A549 (cell line): ENCODE results near the gene SPPL3. TPM values are rescaled to one million over a fixed set of nuclear protein-coding genes. Genes with fewer than 3 reads are reported as not detected.

Experiments
- ATAC-seq, 2 experiments: fragments of 200-7000 bp in 1 of 2; fragments of >200 bp in 1 of 2; cut with Nextera tagmentation in 1 of 2; cut with Tn5 transposase in 1 of 2; 3 replicates each; pipeline versions ENCODE4 v1.8.0 to v1.9.1; 2018 to 2020; ENCODE audit warnings: mild to moderate bottlenecking in 1 of 2, moderate library complexity in 1 of 2
- CTCF ChIA-PET: fragments of 300-600 bp; sonication (Branson Sonifier 250); formaldehyde crosslinking; extraction: SDS; loops from one replicate; lab custom pipeline; 2021; ENCODE audit warnings: antibody characterized with exemption, inconsistent platforms; lab: Yijun Ruan, JAX
- POLR2A ChIA-PET: fragments of 350-600 bp; formaldehyde crosslinking; extraction: SDS; loops from one replicate; lab custom pipeline; 2021; ENCODE audit warnings: antibody characterized with exemption, inconsistent platforms; lab: Yijun Ruan, JAX
- DNase-seq, 2 experiments: peaks; one replicate each; pipeline versions ENCODE4 v3.0.0 to v3.0.0-alpha.2; 2011 to 2016; ENCODE audit warnings: low read depth in 1 of 2, low spot score in 1 of 2
- FAIRE-seq: peaks from 2 replicates; lab custom pipeline; 2011; peaks lifted over from hg19 to GRCh38; lab: Jason Lieb, UNC
- H3K27ac ChIP-seq, 2 experiments: fragments of >200 bp; sonication (Bioruptor Twin); formaldehyde crosslinking; 3 replicates each; pipeline ENCODE4 v1.5.1; 2016 to 2017
- H3K4me1 ChIP-seq: fragments of >200 bp; sonication (Bioruptor Twin); formaldehyde crosslinking; 3 replicates; pipeline ENCODE4 v1.6.1; 2016
- H3K4me2 ChIP-seq: fragments of >200 bp; sonication (Bioruptor Twin); formaldehyde crosslinking; 3 replicates; pipeline ENCODE4 v1.6.1; 2016
- H3K4me3 ChIP-seq: fragments of >200 bp; sonication (Bioruptor Twin); formaldehyde crosslinking; 3 replicates; pipeline ENCODE4 v1.5.1; 2016
- H3K9me3 ChIP-seq: fragments of >200 bp; sonication (Bioruptor Twin); formaldehyde crosslinking; 3 replicates; pipeline ENCODE4 v1.6.1; 2016
- CBX2 ChIP-seq: fragments of 200-600 bp; sonication (generic); IDR thresholded peaks from 2 replicates; pipeline ENCODE4 v1.6.1; 2016; ENCODE audit warnings: low read depth, mild to moderate bottlenecking, borderline replicate concordance
- CEBPB ChIP-seq, 2 experiments: fragments of >200 bp in 1 of 2; sonication (Bioruptor Twin) in 1 of 2; formaldehyde crosslinking in 1 of 2; IDR thresholded peaks; 2 replicates each; pipeline ENCODE4 v1.6.1; 2012 to 2016
- CHD4 ChIP-seq: fragments of 200-600 bp; sonication (generic); IDR thresholded peaks from 2 replicates; pipeline ENCODE4 v1.6.1; 2016; ENCODE audit warnings: antibody characterized with exemption, mild to moderate bottlenecking, borderline replicate concordance
- EHF ChIP-seq: fragments of 250-450 bp; sonication (Bioruptor Pico); IDR thresholded peaks from 2 replicates; pipeline ENCODE4 v1.5.0; 2020; ENCODE audit warnings: mild to moderate bottlenecking
- EP300 ChIP-seq, 2 experiments: fragments of >200 bp; sonication (Bioruptor Twin); formaldehyde crosslinking; IDR thresholded peaks; 2 replicates in 1 of 2; 3 replicates in 1 of 2; pipeline ENCODE4 v1.6.1; 2016 to 2017
- FOXS1 ChIP-seq: fragments of 250-450 bp; sonication (Bioruptor Pico); IDR thresholded peaks from 2 replicates; pipeline ENCODE4 v1.5.0; 2020; ENCODE audit warnings: mild to moderate bottlenecking, moderate library complexity
- HDAC2 ChIP-seq: fragments of 200-600 bp; sonication (generic); IDR thresholded peaks from 2 replicates; pipeline ENCODE4 v1.6.1; 2016
- HOXB5 ChIP-seq: fragments of 250-450 bp; sonication (Bioruptor Pico); IDR thresholded peaks from 2 replicates; pipeline ENCODE4 v1.5.0; 2020; ENCODE audit warnings: mild to moderate bottlenecking, moderate library complexity
- JUN ChIP-seq, 2 experiments: fragments of >200 bp; sonication (Bioruptor Twin); formaldehyde crosslinking; IDR thresholded peaks; 2 replicates in 1 of 2; 3 replicates in 1 of 2; pipeline ENCODE4 v1.6.1; 2016 to 2017
- KDM1A ChIP-seq: fragments of 200-600 bp; sonication (generic); IDR thresholded peaks from 2 replicates; pipeline ENCODE4 v1.6.1; 2016; ENCODE audit warnings: low read depth, mild to moderate bottlenecking
- MAFK ChIP-seq: fragments of 450-650 bp; IDR thresholded peaks from 2 replicates; pipeline ENCODE4 v1.6.1; 2014; ENCODE audit not compliant: partially characterized antibody
- MAZ ChIP-seq: fragments of 150-350 bp; IDR thresholded peaks from 2 replicates; pipeline ENCODE4 v1.6.1; 2014; ENCODE audit warnings: antibody characterized with exemption, low read depth, low read length, borderline replicate concordance
- NPAS2 ChIP-seq: fragments of 250-450 bp; sonication (Bioruptor Pico); IDR thresholded peaks from 2 replicates; pipeline ENCODE4 v1.8.0; 2022; ENCODE audit warnings: mild to moderate bottlenecking, moderate library complexity, borderline replicate concordance
- PHF8 ChIP-seq: fragments of 200-600 bp; sonication (generic); IDR thresholded peaks from 2 replicates; pipeline ENCODE4 v1.6.1; 2016; ENCODE audit warnings: low read depth, mild to moderate bottlenecking, antibody characterized with exemption, moderate library complexity, borderline replicate concordance
- POLR2A ChIP-seq: IDR thresholded peaks from 2 replicates; pipeline ENCODE4 v1.6.1; 2012; ENCODE audit warnings: mild to moderate bottlenecking, low read length
- RARB ChIP-seq: fragments of 250-450 bp; sonication (Bioruptor Pico); IDR thresholded peaks from 2 replicates; pipeline ENCODE4 v1.8.0; 2021; ENCODE audit warnings: mild to moderate bottlenecking, moderate library complexity
- SMC3 ChIP-seq: fragments of >200 bp; sonication (Bioruptor Twin); formaldehyde crosslinking; IDR thresholded peaks from 3 replicates; pipeline ENCODE4 v1.6.1; 2018; ENCODE audit warnings: inconsistent platforms
- ZC3H11A ChIP-seq: fragments of 450-650 bp; IDR thresholded peaks from 2 replicates; pipeline ENCODE4 v1.6.1; 2014; ENCODE audit warnings: antibody characterized with exemption, mild to moderate bottlenecking
- WGBS: methylation state at CpG from one replicate; pipeline ENCODE4 v1.1.6; 2017; ENCODE audit errors: missing lambda C conversion rate; 5-methylcytosine and 5-hydroxymethylcytosine counted together
- polyA plus RNA-seq, 4 experiments: library from polyadenylated mRNA; depleted of rRNA in 3 of 4; stranded (reverse); fragments of >200 nt; fragmentation: RNase III in 1 of 4; extraction: RNeasy Plus Mini Kit Qiagen cat#74134 plus additional on column Dnase treatment in 1 of 4; gene quantifications; 2 replicates in 3 of 4; 3 replicates in 1 of 4; pipeline ENCODE4 v1.2.3, GENCODE V29; 2011 to 2017
- TF ChIP-seq, protein P1 (sequence below): fragments of 200-600 bp; sonication (generic); IDR thresholded peaks from 2 replicates; pipeline ENCODE4 v1.6.1; 2016; ENCODE audit warnings: antibody characterized with exemption, mild to moderate bottlenecking, moderate library complexity
- TF ChIP-seq, protein P2 (sequence below): fragments of >200 bp; sonication (Bioruptor Twin); formaldehyde crosslinking; IDR thresholded peaks from 3 replicates; pipeline ENCODE4 v1.5.1; 2016
- TF ChIP-seq, protein P3 (sequence below): fragments of 250-450 bp; sonication (Bioruptor Pico); IDR thresholded peaks from 2 replicates; pipeline ENCODE4 v1.5.0; 2020; ENCODE audit warnings: low read depth, mild to moderate bottlenecking, moderate library complexity
- TF ChIP-seq, protein P4 (sequence below): fragments of 250-450 bp; sonication (Bioruptor Pico); IDR thresholded peaks from 2 replicates; pipeline ENCODE4 v1.5.0; 2021; ENCODE audit warnings: mild to moderate bottlenecking, moderate library complexity, borderline replicate concordance
- TF ChIP-seq, protein P5 (sequence below): IDR thresholded peaks from 2 replicates; pipeline ENCODE4 v1.6.1; 2012; ENCODE audit warnings: low read depth, borderline replicate concordance

Gene SPPL3
- polyA plus RNA-seq, 2 of the 4 experiments (the other 2 are of a cell fraction), result 25.0 to 26.6 TPM

DNA sequence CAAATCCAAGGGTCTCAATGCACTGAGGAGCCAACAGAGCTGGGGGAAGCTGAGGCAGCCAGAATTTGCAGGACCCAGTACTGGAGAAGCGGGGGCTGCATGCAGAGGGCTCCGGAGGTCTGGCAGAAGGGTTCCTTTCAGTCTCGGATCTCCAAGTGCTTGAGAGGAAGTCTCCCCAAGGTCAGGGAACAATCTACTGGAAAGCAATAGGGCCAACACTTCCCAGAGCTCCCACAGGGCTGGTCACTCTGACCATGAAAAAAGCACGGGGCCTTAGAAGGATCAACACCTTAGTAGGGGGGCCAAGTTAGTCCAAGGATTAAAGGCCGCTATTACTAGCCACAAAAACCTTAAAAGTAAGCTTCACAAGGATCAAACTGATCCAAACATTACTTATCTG, 31.7 kb downstream of the SPPL3 start (continued):
- TF ChIP-seq, protein P1, sequence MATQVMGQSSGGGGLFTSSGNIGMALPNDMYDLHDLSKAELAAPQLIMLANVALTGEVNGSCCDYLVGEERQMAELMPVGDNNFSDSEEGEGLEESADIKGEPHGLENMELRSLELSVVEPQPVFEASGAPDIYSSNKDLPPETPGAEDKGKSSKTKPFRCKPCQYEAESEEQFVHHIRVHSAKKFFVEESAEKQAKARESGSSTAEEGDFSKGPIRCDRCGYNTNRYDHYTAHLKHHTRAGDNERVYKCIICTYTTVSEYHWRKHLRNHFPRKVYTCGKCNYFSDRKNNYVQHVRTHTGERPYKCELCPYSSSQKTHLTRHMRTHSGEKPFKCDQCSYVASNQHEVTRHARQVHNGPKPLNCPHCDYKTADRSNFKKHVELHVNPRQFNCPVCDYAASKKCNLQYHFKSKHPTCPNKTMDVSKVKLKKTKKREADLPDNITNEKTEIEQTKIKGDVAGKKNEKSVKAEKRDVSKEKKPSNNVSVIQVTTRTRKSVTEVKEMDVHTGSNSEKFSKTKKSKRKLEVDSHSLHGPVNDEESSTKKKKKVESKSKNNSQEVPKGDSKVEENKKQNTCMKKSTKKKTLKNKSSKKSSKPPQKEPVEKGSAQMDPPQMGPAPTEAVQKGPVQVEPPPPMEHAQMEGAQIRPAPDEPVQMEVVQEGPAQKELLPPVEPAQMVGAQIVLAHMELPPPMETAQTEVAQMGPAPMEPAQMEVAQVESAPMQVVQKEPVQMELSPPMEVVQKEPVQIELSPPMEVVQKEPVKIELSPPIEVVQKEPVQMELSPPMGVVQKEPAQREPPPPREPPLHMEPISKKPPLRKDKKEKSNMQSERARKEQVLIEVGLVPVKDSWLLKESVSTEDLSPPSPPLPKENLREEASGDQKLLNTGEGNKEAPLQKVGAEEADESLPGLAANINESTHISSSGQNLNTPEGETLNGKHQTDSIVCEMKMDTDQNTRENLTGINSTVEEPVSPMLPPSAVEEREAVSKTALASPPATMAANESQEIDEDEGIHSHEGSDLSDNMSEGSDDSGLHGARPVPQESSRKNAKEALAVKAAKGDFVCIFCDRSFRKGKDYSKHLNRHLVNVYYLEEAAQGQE, result no peak
- TF ChIP-seq MAZ (no peak), EP300 (IDR thresholded peaks at IDR 0.05) (no peak)
- TF ChIP-seq, protein P2, sequence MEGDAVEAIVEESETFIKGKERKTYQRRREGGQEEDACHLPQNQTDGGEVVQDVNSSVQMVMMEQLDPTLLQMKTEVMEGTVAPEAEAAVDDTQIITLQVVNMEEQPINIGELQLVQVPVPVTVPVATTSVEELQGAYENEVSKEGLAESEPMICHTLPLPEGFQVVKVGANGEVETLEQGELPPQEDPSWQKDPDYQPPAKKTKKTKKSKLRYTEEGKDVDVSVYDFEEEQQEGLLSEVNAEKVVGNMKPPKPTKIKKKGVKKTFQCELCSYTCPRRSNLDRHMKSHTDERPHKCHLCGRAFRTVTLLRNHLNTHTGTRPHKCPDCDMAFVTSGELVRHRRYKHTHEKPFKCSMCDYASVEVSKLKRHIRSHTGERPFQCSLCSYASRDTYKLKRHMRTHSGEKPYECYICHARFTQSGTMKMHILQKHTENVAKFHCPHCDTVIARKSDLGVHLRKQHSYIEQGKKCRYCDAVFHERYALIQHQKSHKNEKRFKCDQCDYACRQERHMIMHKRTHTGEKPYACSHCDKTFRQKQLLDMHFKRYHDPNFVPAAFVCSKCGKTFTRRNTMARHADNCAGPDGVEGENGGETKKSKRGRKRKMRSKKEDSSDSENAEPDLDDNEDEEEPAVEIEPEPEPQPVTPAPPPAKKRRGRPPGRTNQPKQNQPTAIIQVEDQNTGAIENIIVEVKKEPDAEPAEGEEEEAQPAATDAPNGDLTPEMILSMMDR, result no peak

DNA sequence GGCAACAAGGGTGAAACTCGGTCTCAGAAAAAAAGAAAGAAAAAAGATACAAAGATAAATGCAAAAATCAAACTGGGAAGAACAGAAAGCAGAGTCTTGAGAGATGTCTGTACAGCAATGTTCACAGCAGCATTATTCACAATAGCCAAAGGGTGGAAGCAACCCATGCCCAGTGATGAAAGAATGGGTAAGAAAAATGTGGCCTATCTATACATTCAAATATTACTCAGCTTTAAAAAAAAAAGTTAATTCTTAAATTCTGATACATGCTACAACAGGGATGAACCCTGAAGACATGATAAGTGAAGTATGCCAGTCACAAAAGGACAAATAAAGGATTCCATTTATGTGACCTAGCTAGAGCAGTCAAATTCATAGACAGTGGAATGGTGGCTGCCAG, 33.7 kb downstream of the SPPL3 start:
- CTCF ChIA-PET, result no interaction called here
- WGBS, result 95% methylated on average over 1 of the region's 1 CpG
- 0 out of 3 replicates have a peak, but pooled peaks cover 4% of the 10 kb centered on the region for H3K4me1 ChIP-seq
- POLR2A ChIA-PET, result no interaction called here
- DNase-seq (no peak), FAIRE-seq (no peak), ATAC-seq (no peak)
- TF ChIP-seq RARB (no peak), CBX2 (no peak), CHD4 (no peak), EHF (CRISPR knock-in tag) (no peak), HDAC2 (no peak), ZC3H11A (no peak), PHF8 (no peak), KDM1A (no peak), POLR2A (no peak), CEBPB (IDR thresholded peaks at IDR 0.05) (no peak), FOXS1 (no peak), NPAS2 (CRISPR knock-in tag) (no peak), JUN (IDR thresholded peaks at IDR 0.05) (no peak), SMC3 (no peak), HOXB5 (no peak), MAFK (no peak)
- TF ChIP-seq, protein P2, result no peak
- TF ChIP-seq, protein P3, sequence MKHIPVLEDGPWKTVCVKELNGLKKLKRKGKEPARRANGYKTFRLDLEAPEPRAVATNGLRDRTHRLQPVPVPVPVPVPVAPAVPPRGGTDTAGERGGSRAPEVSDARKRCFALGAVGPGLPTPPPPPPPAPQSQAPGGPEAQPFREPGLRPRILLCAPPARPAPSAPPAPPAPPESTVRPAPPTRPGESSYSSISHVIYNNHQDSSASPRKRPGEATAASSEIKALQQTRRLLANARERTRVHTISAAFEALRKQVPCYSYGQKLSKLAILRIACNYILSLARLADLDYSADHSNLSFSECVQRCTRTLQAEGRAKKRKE (CRISPR knock-in tag), result no peak
- TF ChIP-seq, protein P4, sequence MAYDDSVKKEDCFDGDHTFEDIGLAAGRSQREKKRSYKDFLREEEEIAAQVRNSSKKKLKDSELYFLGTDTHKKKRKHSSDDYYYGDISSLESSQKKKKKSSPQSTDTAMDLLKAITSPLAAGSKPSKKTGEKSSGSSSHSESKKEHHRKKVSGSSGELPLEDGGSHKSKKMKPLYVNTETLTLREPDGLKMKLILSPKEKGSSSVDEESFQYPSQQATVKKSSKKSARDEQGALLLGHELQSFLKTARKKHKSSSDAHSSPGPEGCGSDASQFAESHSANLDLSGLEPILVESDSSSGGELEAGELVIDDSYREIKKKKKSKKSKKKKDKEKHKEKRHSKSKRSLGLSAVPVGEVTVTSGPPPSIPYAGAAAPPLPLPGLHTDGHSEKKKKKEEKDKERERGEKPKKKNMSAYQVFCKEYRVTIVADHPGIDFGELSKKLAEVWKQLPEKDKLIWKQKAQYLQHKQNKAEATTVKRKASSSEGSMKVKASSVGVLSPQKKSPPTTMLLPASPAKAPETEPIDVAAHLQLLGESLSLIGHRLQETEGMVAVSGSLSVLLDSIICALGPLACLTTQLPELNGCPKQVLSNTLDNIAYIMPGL, result no peak
- TF ChIP-seq, protein P5, sequence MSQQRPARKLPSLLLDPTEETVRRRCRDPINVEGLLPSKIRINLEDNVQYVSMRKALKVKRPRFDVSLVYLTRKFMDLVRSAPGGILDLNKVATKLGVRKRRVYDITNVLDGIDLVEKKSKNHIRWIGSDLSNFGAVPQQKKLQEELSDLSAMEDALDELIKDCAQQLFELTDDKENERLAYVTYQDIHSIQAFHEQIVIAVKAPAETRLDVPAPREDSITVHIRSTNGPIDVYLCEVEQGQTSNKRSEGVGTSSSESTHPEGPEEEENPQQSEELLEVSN, result no peak
- no peak overlapping the region for H3K27ac ChIP-seq
- H3K9me3 ChIP-seq, result no peaks in the 10 kb centered on the region
- H3K4me2 ChIP-seq, result no peak overlapping the region
- no peak overlapping the region for H3K4me3 ChIP-seq
